Left kidney (tissue), 2 donors: ENCODE data around the gene TNFAIP3. TPM values are rescaled to one million over a fixed set of nuclear protein-coding genes. Genes with fewer than 3 reads are reported as not detected.

Source experiments
- DNase-seq: peaks from one replicate; pipeline ENCODE4 v3.0.0-alpha.2; 2013
- polyA plus RNA-seq: library from polyadenylated mRNA; unstranded; fragments of 120-200 nt; gene quantifications from one replicate; pipeline ENCODE4 v1.2.1, GENCODE V29; 2013; ENCODE audit not compliant: insufficient read length

TNFAIP3 gene
- polyA plus RNA-seq, 1 donor: 7.4 TPM

DNA sequence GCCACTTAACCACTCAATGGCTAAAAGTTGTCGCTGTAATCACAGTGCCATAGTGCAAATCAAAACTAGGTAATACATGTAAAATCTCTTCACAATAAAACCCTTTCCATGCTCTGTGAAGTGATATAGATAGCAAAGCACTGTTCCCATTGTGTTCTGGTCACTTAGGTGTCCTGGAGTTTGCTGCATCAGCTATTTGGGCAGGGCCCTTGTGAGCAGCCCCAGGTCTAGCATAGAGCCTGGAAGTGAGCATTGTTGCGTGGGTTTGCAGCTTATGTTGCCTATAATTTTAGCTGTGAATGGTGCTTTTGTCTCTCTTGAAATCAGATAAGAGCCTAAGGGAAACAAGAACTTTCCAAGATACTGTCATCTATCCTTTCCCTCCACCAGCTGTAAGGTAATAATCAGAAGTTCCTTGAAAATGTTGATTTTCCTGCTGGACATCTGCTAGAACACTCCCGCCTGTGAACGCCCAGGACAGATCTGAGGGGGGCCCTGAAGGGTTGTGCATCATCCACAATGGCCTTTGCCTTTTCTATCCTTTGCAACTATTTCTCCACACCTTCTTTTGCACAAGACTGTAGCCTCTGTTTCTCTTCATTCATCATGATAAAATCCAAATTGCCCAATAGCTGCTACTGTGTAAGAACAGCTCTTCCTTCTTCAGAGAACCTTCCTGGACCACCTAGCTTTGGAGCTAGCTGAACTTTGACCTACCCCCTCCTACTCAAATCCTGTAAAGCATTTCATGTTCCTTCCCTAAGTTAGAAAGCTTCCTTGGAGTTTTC, 57.0 kb downstream of the TNFAIP3 start:
- DNase-seq: no peak

DNA sequence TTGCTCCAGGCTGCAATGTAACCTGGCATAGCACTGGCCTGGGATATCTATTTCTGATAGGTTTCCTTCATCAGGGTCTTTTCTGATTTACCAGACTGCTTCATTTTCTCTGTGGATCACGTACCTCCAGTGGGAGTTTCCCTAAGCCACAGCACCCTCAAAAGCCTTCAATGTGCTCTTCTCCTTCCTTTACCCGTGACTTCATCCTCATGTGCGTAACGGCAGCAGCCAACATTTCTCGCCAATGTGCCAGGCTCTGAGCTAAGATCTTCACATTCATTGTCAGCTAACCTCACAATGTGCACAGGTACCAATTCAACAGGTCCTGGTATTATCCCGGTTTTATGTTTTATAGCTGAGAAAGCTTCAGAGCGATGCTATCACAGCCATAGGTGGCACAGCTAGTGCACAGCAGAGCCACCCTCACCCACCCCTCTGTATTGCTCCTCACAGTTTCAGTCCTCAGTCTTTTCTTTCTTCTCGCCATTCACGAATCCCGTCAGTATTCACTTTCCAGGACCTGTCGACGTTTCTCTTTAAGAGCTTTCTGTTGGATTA, 58.2 kb downstream of the TNFAIP3 start:
- DNase-seq: no peak

DNA sequence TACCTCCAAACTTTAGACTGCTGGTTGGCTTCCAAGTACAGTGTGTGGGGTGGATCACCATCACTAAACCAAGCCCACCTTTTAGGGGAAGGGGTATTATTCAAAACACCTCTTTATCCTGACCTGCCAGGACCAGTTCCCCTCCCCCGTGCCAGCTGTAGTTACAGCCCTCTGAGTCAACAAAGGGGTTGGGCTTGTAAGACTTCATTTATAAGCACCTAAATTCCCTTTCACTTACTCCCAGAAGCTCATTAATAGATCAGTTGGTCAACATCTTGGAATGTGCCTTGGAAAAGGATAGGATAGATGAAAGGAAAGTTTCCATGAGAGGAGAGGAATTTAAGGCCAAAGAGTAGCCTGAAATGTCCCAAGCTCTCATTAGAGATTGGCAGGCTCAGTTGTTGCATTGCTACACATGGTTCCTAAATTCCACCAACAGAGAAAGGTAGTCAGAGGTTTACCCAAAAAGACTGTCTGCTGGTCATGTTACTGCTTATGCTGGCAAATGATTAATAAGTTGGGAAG, 59.2 kb downstream of the TNFAIP3 start:
- no peak for DNase-seq

DNA sequence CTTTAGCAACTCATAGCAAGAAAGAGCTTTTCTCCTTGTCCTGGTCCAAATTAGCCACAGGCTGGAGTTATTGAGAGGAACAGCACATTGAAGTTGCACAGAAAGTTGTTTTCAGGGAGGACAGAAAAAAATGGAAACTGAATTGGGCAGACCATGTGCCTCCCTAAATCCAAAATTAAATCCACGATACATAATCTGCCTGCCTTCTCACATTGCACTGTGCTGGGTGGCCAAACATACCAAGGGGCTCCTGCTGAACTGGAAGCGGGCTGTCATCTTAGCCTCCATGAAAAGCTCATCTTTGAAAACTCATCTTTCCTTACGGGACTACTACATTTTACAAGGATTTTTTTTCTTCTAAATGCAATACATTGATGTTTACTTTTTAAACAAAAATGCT, 59.9 kb downstream of the TNFAIP3 start:
- DNase-seq: no peak

DNA sequence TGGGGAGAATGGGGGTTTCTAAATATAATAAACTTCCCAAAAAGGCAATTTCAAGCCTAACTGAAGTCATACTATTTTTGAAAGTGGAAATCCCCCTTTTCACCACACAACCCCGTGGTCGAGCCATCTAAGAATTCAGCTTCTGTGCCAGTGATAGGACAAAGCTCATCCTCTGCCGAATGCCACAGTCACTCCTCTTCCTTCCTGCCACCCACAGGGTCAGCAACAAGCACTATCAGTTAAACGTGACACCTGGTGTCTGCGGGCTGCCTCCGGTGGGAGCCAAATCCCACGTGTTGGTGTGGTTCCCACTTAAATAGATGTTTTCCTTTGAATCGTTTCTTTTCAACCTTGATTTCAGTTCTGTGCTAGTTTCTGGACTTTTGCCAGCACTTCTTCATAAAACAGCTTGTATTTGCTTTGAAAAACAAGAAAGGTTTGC, 60.7 kb downstream of the TNFAIP3 start:
- no peak for DNase-seq

DNA sequence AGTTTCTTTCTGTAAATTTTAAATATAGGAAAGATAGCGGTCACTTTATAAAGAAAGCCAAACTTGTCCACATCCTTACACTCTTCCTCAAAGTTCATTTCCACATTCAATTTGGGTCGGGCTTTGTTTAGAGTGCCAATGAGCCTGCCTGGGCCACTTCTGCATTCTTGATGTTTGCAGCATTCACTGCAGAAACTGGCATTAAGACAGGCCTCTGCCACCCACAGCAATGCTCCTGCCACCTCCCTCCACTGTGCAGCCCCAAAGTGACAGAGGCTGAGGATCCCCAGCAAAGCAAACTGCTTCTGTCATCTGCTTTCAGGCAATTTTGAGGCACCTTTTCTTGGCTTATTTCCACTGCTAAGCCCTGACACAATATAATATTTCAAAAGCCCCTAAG, 61.2 kb downstream of the TNFAIP3 start:
- no peak for DNase-seq

DNA sequence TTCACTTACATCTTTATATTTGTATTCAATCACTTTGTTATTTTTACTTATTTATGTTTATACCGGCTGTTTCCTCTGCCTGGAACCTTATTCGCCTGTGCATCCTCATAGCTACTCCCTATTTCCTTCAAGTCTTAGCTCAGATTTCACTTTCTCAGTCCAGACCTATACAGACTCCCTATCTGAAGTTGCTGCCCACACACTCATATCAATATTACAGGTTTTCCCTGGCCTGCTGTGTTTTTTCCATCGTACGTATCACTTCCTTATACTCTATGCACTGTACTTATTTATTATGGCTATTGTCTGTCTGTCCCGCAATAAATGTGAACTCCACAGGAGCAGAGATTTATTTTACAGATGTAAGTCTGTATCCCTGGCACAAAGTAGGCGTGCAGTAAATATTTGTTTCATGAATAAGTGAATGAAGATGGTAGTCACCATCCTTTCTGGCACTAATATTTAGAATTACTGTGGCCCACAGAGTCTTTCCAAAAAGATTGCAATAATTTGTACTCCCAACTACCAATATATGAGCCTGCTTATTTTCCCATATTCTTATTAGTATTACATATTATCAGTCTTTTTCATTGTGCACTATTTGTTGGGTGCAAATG, 64.9 kb downstream of the TNFAIP3 start:
- no peak for DNase-seq

Other genes starting within 250 kb of the TNFAIP3 start
- gene PERP, start 240.2 kb downstream of the TNFAIP3 start, polyA plus RNA-seq: 17.1 TPM